Neural cell (in vitro differentiated cells): ENCODE data around the gene PRPSAP1. TPM values are rescaled to one million over a fixed set of nuclear protein-coding genes. Genes with fewer than 3 reads are reported as not detected.

ENCODE experiments used
- H2AFZ ChIP-seq: fragments of 200-600, 300-800 bp; sonication (generic), shearing (Covaris generic); 2 replicates; pipeline ENCODE4 v1.6.0; 2014; ENCODE audit warnings: low read depth, mild to moderate bottlenecking, antibody characterized with exemption, low read length, moderate library complexity
- H3F3A ChIP-seq: fragments of 200-600 bp; shearing (Covaris generic); 2 replicates; pipeline ENCODE4 v1.6.1; 2016; ENCODE audit warnings: mild to moderate bottlenecking, moderate library complexity, mixed read lengths, antibody characterized with exemption, low read length; ENCODE audit not compliant: insufficient read depth, poor library complexity, severe bottlenecking
- H3K27ac ChIP-seq: fragments of 200-600, 300-800 bp; sonication (generic), shearing (Covaris generic); 2 replicates; pipeline ENCODE4 v1.5.1; 2014; ENCODE audit warnings: mild to moderate bottlenecking, low read length, moderate library complexity
- H3K27me3 ChIP-seq: fragments of 300-800, 200-600 bp; sonication (generic), shearing (Covaris generic); 2 replicates; pipeline ENCODE4 v1.6.0; 2014; ENCODE audit warnings: mild to moderate bottlenecking, low read depth, low read length, moderate library complexity; ENCODE audit not compliant: insufficient read depth
- H3K36me3 ChIP-seq: fragments of 300-800, 200-600 bp; sonication (generic), shearing (Covaris generic); 2 replicates; pipeline ENCODE4 v1.5.1; 2014; ENCODE audit warnings: mild to moderate bottlenecking, antibody characterized with exemption, low read length, moderate library complexity; ENCODE audit not compliant: insufficient read depth
- H3K4me2 ChIP-seq: fragments of 300-800, 200-600 bp; sonication (generic), shearing (Covaris generic); 2 replicates; pipeline ENCODE4 v1.6.0; 2014; ENCODE audit warnings: mild to moderate bottlenecking, low read length
- H3K4me3 ChIP-seq: fragments of 300-800, 200-600 bp; sonication (generic), shearing (Covaris generic); 2 replicates; pipeline ENCODE4 v1.5.1; 2014; ENCODE audit warnings: mild to moderate bottlenecking, low read length, moderate library complexity
- H3K79me2 ChIP-seq: fragments of 200-600 bp; shearing (Covaris generic); replicated peaks from 2 replicates; pipeline ENCODE4 v1.6.0; 2014; ENCODE audit warnings: mild to moderate bottlenecking, low read length, moderate library complexity; ENCODE audit not compliant: insufficient read depth
- H3K9ac ChIP-seq: fragments of 300-800, 200-600 bp; sonication (generic), shearing (Covaris generic); 2 replicates; pipeline ENCODE4 v1.6.1; 2016; ENCODE audit warnings: mild to moderate bottlenecking, low read length, mixed read lengths
- H3K9me2 ChIP-seq: fragments of 200-600 bp; shearing (Covaris generic); 2 replicates; pipeline ENCODE4 v1.6.1; 2016; ENCODE audit warnings: mild to moderate bottlenecking, low read length, mixed read lengths; ENCODE audit not compliant: insufficient read depth
- H3K9me3 ChIP-seq: fragments of 200-600, 300-800 bp; sonication (generic), shearing (Covaris generic); 2 replicates; pipeline ENCODE4 v1.6.1; 2016; ENCODE audit warnings: mild to moderate bottlenecking, mixed run types, low read length, moderate library complexity, mixed read lengths
- H4K20me1 ChIP-seq: fragments of 200-600 bp; shearing (Covaris generic); 2 replicates; pipeline ENCODE4 v1.6.1; 2016; ENCODE audit warnings: mild to moderate bottlenecking, mixed run types; ENCODE audit not compliant: insufficient read depth
- EP300 ChIP-seq: fragments of 450-650 bp; conservative IDR thresholded peaks from 2 replicates; pipeline ENCODE4 v1.6.1; 2014; ENCODE audit warnings: antibody characterized with exemption, mild to moderate bottlenecking, moderate library complexity; ENCODE audit not compliant: poor library complexity, severe bottlenecking
- EZH2 ChIP-seq: fragments of 200-600, 300-800 bp; shearing (Covaris generic), sonication (generic); IDR thresholded peaks from 2 replicates; pipeline ENCODE4 v1.6.1; 2014; ENCODE audit warnings: antibody characterized with exemption, low read length, borderline replicate concordance, mild to moderate bottlenecking; ENCODE audit not compliant: insufficient read depth, poor library complexity, severe bottlenecking
- MXI1 ChIP-seq: fragments of 450-650 bp; conservative IDR thresholded peaks from 2 replicates; pipeline ENCODE4 v1.6.1; 2014; ENCODE audit warnings: antibody characterized with exemption, mild to moderate bottlenecking; ENCODE audit not compliant: poor library complexity, severe bottlenecking
- POLR2AphosphoS5 ChIP-seq: IDR thresholded peaks from 2 replicates; pipeline ENCODE4 v1.6.1; 2012
- RAD21 ChIP-seq: fragments of 450-650 bp; conservative IDR thresholded peaks from 2 replicates; pipeline ENCODE4 v1.6.1; 2014; ENCODE audit warnings: antibody characterized with exemption, mild to moderate bottlenecking, moderate library complexity
- SMC3 ChIP-seq: fragments of 450-650 bp; conservative IDR thresholded peaks from 2 replicates; pipeline ENCODE4 v1.6.1; 2014; ENCODE audit warnings: antibody characterized with exemption, mild to moderate bottlenecking, moderate library complexity; ENCODE audit not compliant: poor library complexity
- TAF1 ChIP-seq: IDR thresholded peaks from 2 replicates; pipeline ENCODE4 v1.6.1; 2012; ENCODE audit warnings: low read depth
- polyA plus RNA-seq: library from polyadenylated mRNA; depleted of rRNA; stranded (reverse); fragments of >200 nt; gene quantifications from 2 replicates; pipeline ENCODE4 v1.2.3, GENCODE V29; 2014
- TF ChIP-seq, protein P1 (sequence below): fragments of 450-650 bp; IDR thresholded peaks from 2 replicates; pipeline ENCODE4 v1.5.1; 2014; ENCODE audit warnings: antibody characterized with exemption, mild to moderate bottlenecking, moderate library complexity; ENCODE audit not compliant: poor library complexity, severe bottlenecking
- TF ChIP-seq, protein P2 (sequence below): IDR thresholded peaks from 2 replicates; pipeline ENCODE4 v1.6.1; 2012; ENCODE audit warnings: borderline replicate concordance

Gene PRPSAP1
- polyA plus RNA-seq, 1 donor from 2014 or later, result 73.8 TPM

DNA sequence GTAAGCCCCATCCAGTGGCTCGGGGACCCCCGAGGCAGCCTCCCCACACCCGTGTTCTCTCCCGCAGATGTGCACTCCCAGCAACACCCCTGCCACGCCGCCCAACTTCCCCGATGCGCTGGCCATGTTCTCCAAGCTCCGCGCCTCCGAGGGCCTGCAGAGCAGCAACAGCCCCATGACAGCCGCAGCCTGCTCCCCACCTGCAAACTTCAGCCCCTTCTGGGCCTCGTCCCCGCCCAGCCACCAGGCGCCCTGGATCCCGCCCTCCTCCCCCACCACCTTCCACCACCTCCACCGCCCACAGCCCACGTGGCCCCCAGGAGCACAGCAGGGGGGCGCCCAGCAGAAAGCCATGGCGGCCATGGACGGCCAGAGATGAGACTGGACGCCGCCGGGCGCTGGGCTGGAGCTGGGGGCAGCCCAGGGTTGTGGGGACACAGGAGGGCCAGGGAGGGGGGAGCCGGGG is 83.6 kb downstream of the PRPSAP1 start:
- no peak overlapping the region for H3K4me2 ChIP-seq
- H3K36me3 ChIP-seq, result no peaks in the 10 kb centered on the region
- no peak overlapping the region for H3K4me3 ChIP-seq
- H3K79me2 ChIP-seq, result peaks cover 24% of the 10 kb centered on the region
- TF ChIP-seq EP300 (no peak), TAF1 (no peak), EZH2 (no peak), MXI1 (no peak), RAD21 (no peak), POLR2AphosphoS5 (no peak), SMC3 (no peak)
- TF ChIP-seq, protein P1, sequence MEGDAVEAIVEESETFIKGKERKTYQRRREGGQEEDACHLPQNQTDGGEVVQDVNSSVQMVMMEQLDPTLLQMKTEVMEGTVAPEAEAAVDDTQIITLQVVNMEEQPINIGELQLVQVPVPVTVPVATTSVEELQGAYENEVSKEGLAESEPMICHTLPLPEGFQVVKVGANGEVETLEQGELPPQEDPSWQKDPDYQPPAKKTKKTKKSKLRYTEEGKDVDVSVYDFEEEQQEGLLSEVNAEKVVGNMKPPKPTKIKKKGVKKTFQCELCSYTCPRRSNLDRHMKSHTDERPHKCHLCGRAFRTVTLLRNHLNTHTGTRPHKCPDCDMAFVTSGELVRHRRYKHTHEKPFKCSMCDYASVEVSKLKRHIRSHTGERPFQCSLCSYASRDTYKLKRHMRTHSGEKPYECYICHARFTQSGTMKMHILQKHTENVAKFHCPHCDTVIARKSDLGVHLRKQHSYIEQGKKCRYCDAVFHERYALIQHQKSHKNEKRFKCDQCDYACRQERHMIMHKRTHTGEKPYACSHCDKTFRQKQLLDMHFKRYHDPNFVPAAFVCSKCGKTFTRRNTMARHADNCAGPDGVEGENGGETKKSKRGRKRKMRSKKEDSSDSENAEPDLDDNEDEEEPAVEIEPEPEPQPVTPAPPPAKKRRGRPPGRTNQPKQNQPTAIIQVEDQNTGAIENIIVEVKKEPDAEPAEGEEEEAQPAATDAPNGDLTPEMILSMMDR, result no peak
- TF ChIP-seq, protein P2, sequence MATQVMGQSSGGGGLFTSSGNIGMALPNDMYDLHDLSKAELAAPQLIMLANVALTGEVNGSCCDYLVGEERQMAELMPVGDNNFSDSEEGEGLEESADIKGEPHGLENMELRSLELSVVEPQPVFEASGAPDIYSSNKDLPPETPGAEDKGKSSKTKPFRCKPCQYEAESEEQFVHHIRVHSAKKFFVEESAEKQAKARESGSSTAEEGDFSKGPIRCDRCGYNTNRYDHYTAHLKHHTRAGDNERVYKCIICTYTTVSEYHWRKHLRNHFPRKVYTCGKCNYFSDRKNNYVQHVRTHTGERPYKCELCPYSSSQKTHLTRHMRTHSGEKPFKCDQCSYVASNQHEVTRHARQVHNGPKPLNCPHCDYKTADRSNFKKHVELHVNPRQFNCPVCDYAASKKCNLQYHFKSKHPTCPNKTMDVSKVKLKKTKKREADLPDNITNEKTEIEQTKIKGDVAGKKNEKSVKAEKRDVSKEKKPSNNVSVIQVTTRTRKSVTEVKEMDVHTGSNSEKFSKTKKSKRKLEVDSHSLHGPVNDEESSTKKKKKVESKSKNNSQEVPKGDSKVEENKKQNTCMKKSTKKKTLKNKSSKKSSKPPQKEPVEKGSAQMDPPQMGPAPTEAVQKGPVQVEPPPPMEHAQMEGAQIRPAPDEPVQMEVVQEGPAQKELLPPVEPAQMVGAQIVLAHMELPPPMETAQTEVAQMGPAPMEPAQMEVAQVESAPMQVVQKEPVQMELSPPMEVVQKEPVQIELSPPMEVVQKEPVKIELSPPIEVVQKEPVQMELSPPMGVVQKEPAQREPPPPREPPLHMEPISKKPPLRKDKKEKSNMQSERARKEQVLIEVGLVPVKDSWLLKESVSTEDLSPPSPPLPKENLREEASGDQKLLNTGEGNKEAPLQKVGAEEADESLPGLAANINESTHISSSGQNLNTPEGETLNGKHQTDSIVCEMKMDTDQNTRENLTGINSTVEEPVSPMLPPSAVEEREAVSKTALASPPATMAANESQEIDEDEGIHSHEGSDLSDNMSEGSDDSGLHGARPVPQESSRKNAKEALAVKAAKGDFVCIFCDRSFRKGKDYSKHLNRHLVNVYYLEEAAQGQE, result no peak
- H4K20me1 ChIP-seq, result no peaks in the 10 kb centered on the region
- H2AFZ ChIP-seq, result no peak overlapping the region
- H3K27me3 ChIP-seq, result no peaks in the 10 kb centered on the region
- H3K9ac ChIP-seq, result no peak overlapping the region
- H3F3A ChIP-seq, result no peaks in the 10 kb centered on the region
- H3K9me3 ChIP-seq, result no peaks in the 10 kb centered on the region
- H3K27ac ChIP-seq, result no peak overlapping the region
- H3K9me2 ChIP-seq, result no peaks in the 10 kb centered on the region

GRCh38 chr17:76268991-76269981 is 84.4 kb downstream of the PRPSAP1 start:
- H3K36me3 ChIP-seq, result no peaks in the 10 kb centered on the region

More at GRCh38 chr17:76268991-76269981, 84.4 kb downstream of the PRPSAP1 start:
- no peak overlapping the region for H3K27ac ChIP-seq
- H3K79me2 ChIP-seq, result peaks cover 24% of the 10 kb centered on the region
- no peak overlapping the region for H2AFZ ChIP-seq
- TF ChIP-seq EP300, result no peak
- TF ChIP-seq POLR2AphosphoS5, result no peak
- no peak for TF ChIP-seq MXI1
- TF ChIP-seq, protein P2, result no peak
- TF ChIP-seq, protein P1, result no peak
- no peak for TF ChIP-seq EZH2
- no peak for TF ChIP-seq SMC3
- no peak for TF ChIP-seq RAD21
- no peak for TF ChIP-seq TAF1
- H3F3A ChIP-seq, result no peaks in the 10 kb centered on the region
- no peaks in the 10 kb centered on the region for H3K9me3 ChIP-seq
- H4K20me1 ChIP-seq, result no peaks in the 10 kb centered on the region
- H3K9me2 ChIP-seq, result no peaks in the 10 kb centered on the region
- no peak overlapping the region for H3K9ac ChIP-seq
- no peak overlapping the region for H3K4me3 ChIP-seq
- no peak overlapping the region for H3K4me2 ChIP-seq
- no peaks in the 10 kb centered on the region for H3K27me3 ChIP-seq
